ENCODE data around the gene EIF4EBP3.

DNA sequence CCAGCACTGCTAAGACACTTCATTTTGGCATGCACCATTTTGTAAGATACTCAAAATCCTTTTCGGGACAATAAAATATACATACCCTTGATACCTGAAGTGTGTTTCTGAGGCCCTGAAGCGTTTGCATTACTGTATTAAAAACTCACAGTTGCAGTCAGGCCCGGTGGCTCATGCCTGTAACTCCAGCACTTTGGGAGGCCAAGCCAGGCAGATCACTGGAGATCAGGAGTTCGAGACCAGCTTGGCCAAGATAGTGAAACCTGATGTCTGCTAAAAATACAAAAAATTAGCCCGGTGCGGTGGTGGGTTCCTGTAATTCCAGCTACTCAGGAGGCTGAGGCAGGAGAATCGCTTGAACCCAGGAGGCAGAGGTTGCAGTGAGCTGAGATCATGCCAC, 2.5 kb upstream of the EIF4EBP3 start:
- no peak for TF ChIP-seq YY1 (IDR thresholded peaks at IDR 0.05; ENCODE audit: low read depth)
- no peak for TF ChIP-seq CREB1 (IDR thresholded peaks at IDR 0.05; ENCODE audit: low read depth)
- TF ChIP-seq, protein P1, sequence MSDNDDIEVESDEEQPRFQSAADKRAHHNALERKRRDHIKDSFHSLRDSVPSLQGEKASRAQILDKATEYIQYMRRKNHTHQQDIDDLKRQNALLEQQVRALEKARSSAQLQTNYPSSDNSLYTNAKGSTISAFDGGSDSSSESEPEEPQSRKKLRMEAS (IDR thresholded peaks at IDR 0.05), result no peak
- no peak for TF ChIP-seq EP300 (IDR thresholded peaks at IDR 0.05; ENCODE audit: borderline replicate concordance)
